ENCODE results near the gene PCBP3. TPM values are rescaled to one million over a fixed set of nuclear protein-coding genes. Genes with fewer than 3 reads are reported as not detected.

Gene PCBP3
- total RNA-seq, 2 donors from 2014 or later, result 0.77 to 17.2 TPM

DNA sequence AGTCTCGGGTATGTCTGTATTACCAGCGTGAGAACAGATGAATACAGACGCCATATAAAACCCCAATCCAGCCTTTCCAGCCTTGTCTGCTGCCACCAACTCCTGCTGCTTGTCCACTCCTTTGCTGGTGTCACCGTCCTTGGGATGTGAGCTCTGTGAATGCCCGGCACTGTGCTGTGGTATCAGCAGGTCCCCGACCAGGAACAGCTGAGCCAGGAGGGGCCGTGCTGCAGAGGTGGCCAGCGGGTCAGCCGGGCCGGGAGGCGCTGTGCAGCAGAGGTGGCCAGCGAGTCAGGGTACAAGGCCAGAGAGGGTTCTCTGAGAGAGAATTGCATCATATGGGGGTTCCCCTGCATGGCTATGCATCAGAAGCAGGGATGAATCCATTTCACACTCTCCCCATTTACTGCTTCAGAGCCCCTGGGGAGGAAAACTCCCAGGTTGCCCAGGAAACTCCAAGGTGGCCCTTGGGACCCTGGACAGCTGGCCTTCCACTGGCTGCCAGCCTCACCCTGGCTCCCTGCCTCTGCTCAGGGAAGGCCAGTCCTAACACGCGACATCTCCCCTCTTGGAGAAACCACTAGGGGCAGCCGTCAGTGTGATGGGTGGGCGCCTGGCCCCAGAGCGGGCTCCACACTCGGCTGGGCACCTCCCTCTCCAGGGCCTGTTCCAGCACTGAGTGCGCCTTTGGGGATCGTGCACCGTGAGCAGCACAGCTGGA lies 215.7 kb downstream of the PCBP3 start:
- WGBS, result 83% methylated on average over 20 of the region's 21 CpGs
- no peak overlapping the region for H3K27ac ChIP-seq
- no peaks in the 10 kb centered on the region for H3K9me3 ChIP-seq
- DNase-seq (ENCODE audit: low spot score), result no peak
- H3K4me3 ChIP-seq, result no peak overlapping the region
- H3K4me1 ChIP-seq (replicated peaks), result no peaks in the 10 kb centered on the region
- H3K36me3 ChIP-seq, result no peaks in the 10 kb centered on the region
- intact Hi-C loops (cut with DNase I), result no loop called here
- no peaks in the 10 kb centered on the region for H3K27me3 ChIP-seq (replicated peaks; ENCODE audit: insufficient read depth)
- TF ChIP-seq POLR2AphosphoS5 (IDR thresholded peaks at IDR 0.05) (no peak), POLR2A (IDR thresholded peaks at IDR 0.05) (no peak)
- TF ChIP-seq, protein P1, sequence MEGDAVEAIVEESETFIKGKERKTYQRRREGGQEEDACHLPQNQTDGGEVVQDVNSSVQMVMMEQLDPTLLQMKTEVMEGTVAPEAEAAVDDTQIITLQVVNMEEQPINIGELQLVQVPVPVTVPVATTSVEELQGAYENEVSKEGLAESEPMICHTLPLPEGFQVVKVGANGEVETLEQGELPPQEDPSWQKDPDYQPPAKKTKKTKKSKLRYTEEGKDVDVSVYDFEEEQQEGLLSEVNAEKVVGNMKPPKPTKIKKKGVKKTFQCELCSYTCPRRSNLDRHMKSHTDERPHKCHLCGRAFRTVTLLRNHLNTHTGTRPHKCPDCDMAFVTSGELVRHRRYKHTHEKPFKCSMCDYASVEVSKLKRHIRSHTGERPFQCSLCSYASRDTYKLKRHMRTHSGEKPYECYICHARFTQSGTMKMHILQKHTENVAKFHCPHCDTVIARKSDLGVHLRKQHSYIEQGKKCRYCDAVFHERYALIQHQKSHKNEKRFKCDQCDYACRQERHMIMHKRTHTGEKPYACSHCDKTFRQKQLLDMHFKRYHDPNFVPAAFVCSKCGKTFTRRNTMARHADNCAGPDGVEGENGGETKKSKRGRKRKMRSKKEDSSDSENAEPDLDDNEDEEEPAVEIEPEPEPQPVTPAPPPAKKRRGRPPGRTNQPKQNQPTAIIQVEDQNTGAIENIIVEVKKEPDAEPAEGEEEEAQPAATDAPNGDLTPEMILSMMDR (IDR thresholded peaks at IDR 0.05), result no peak

DNA sequence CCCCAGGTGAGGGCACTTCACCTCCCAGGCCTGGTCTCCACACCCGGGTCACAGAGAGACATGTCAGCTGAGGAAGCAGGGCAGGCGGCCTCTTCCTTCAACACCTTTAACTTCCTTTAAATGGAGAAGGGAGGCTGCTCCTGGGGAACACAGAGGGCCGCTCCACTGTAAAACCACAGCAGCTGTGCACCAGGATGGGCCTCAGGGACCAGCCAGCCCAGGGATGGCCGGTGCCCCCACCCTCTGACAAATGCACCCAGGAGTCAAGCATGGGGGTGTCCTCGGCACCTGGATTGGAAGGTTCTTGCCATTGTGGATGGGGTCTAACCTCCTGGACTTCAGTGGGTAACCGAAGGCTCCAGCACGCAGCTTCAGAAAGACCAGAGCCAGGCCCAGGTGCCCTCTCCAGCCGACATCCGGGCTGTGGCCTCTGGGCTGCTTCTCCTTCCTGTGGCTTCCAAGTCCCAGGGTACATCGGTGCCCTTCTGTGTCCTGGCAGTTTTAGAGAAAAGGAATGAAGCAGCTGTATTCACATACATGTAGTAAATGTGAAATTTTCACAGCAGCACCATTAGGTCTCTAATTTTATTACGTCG lies 216.3 kb downstream of the PCBP3 start:
- intact Hi-C loops (cut with DNase I), result no loop called here
- TF ChIP-seq POLR2AphosphoS5 (IDR thresholded peaks at IDR 0.05), result no peak
- TF ChIP-seq, protein P1 (IDR thresholded peaks at IDR 0.05), result no peak
- TF ChIP-seq POLR2A (IDR thresholded peaks at IDR 0.05), result no peak
- 94% methylated on average over 12 of the region's 12 CpGs for WGBS

DNA sequence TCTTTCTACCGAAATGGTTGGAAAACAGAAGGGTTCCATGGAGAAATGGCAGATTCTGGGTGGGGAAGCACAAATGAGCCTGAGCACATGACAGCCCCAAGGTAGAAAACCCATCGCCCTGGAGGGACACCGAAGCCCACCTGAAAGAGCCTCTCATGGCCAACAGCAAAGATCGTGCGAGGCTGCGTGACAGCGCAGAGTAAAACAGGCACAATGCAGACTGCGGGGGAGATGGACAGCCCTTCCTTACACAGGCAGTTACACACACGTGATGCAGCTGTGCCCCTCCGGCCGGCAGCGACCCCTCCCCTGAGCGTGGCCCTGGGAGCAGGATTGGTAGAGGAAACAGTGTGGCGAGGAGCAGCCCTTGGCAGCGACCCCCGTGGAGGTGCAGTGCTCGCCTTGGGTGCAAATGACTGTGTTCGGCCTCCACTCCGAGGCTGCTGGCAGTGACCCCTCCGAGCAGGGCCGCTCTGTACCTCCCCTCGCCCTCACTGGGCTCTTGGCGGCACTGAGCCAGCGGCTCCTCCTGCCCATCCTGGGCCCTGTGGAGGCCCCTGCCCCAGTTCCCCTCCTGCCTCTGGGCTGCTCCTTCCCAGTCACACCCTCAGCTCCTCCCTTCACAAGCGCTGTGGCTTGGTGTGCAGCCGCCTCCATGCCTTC lies 217.1 kb downstream of the PCBP3 start:
- TF ChIP-seq POLR2A (IDR thresholded peaks at IDR 0.05), result no peak
- TF ChIP-seq POLR2AphosphoS5 (IDR thresholded peaks at IDR 0.05), result no peak
- TF ChIP-seq, protein P1 (IDR thresholded peaks at IDR 0.05), result no peak
- intact Hi-C loops (cut with DNase I), result no loop called here
- no peaks in the 10 kb centered on the region for H3K4me1 ChIP-seq (replicated peaks)
- H3K9me3 ChIP-seq, result no peaks in the 10 kb centered on the region
- DNase-seq (ENCODE audit: low spot score), result no peak
- 95% methylated on average over 17 of the region's 26 CpGs for WGBS
- H3K4me3 ChIP-seq, result no peak overlapping the region
- no peaks in the 10 kb centered on the region for H3K27me3 ChIP-seq (replicated peaks; ENCODE audit: insufficient read depth)
- no peak overlapping the region for H3K27ac ChIP-seq
- H3K36me3 ChIP-seq, result no peaks in the 10 kb centered on the region

More for the DNA sequence above, 216.3 kb downstream of the PCBP3 start:
- H3K9me3 ChIP-seq, result no peaks in the 10 kb centered on the region
- no peak overlapping the region for H3K4me3 ChIP-seq
- no peaks in the 10 kb centered on the region for H3K36me3 ChIP-seq
- H3K27me3 ChIP-seq (replicated peaks; ENCODE audit: insufficient read depth), result no peaks in the 10 kb centered on the region
- H3K4me1 ChIP-seq (replicated peaks), result no peaks in the 10 kb centered on the region
- no peak overlapping the region for H3K27ac ChIP-seq
- DNase-seq (ENCODE audit: low spot score), result no peak

DNA sequence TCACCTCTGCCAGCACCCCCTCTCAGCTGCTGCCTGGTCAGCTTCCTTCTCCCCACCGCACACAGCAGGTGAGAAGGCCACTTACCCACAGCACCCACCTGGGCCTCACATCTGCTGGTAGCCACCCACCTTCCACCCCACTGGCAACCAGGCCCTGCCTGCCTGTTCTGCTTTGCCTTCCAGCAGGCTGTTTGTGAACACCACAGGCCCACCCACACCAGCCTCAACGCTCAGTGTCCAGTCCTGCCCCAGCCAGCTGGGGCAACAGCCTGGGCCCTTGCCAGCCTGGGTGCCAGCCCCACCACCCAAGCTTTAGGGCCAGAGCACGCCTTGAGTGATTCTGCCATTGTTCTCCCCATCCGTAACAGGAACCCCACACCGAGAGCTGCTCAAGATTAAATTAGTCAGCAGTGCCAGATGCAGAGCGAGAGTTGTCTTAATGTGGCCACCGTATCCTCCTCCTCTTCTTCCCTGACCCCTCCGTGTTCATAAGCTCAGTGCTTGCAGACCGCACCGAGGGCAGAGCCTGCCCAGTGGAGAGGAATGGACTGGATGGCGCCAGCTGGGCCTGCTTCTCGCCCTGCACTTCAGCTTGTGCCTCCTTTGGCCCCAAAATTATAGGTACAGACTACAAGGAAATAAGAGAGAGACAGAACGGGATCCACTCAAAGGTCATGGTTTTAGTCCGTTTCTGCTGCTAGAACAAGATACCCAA lies 217.8 kb downstream of the PCBP3 start:
- Histone ChIP-seq H3K9me3 (no peaks in the 10 kb centered on the region), H3K4me3 (no peak overlapping the region), H3K36me3 (no peaks in the 10 kb centered on the region), H3K4me1 (replicated peaks) (no peaks in the 10 kb centered on the region), H3K27ac (no peak overlapping the region), H3K27me3 (replicated peaks; ENCODE audit: insufficient read depth) (no peaks in the 10 kb centered on the region)
- TF ChIP-seq POLR2A (IDR thresholded peaks at IDR 0.05) (no peak), POLR2AphosphoS5 (IDR thresholded peaks at IDR 0.05) (no peak)
- TF ChIP-seq, protein P1 (IDR thresholded peaks at IDR 0.05), result no peak
- intact Hi-C loops (cut with DNase I), result no loop called here
- no peak for DNase-seq (ENCODE audit: low spot score)
- 80% methylated on average over 14 of the region's 14 CpGs for WGBS
